Left lung (tissue), 10 donors: ENCODE results near the gene TADA2B. TPM values are rescaled to one million over a fixed set of nuclear protein-coding genes. Genes with fewer than 3 reads are reported as not detected.
"Not testable (repeated sequence)": the region's sequence is repeated elsewhere in the genome, so short reads cannot be mapped to it uniquely, and the experiment has no call there.

Experiments
- ATAC-seq: fragments of 200-7000 bp; cut with Tn5 transposase; one replicate; pipeline ENCODE4 v1.9.1; 2020; ENCODE audit warnings: moderate library complexity
- DNase-seq, 4 donors: peaks; one replicate each; pipeline ENCODE4 v3.0.0-alpha.2; 2013 to 2020
- H3K27ac ChIP-seq, 2 donors: fragments of 200-600 bp; sonication (generic) in 1 of 2; one replicate each; pipeline versions ENCODE4 v1.5.0 to v1.8.0; 2020 to 2021
- H3K27me3 ChIP-seq, 2 donors: fragments of 200-600 bp; sonication (generic) in 1 of 2; one replicate each; pipeline versions ENCODE4 v1.5.0 to v1.8.0; 2020 to 2021
- H3K36me3 ChIP-seq, 2 donors: fragments of 200-600 bp; sonication (generic) in 1 of 2; one replicate each; pipeline versions ENCODE4 v1.5.0 to v1.8.0; 2020 to 2021
- H3K4me1 ChIP-seq, 2 donors: fragments of 200-600 bp; one replicate each; pipeline ENCODE4 v1.8.0; 2021
- H3K4me3 ChIP-seq, 2 donors: fragments of 200-600 bp; sonication (generic) in 1 of 2; one replicate each; pipeline versions ENCODE4 v1.5.0 to v1.8.0; 2020 to 2021; ENCODE audit warnings: mild to moderate bottlenecking in 1 of 2
- H3K9me3 ChIP-seq, 2 donors: fragments of 200-600 bp; sonication (generic) in 1 of 2; one replicate each; pipeline versions ENCODE4 v1.5.0 to v1.8.0; 2020 to 2021
- CTCF ChIP-seq, 2 donors: fragments of 200-600 bp; sonication (generic) in 1 of 2; IDR thresholded peaks; one replicate each; pipeline versions ENCODE4 v1.5.0 to v1.8.0; 2021; ENCODE audit warnings: antibody characterized with exemption in 2 of 2
- intact Hi-C, 2 donors: fragments of 100-400 bp; cut with DNase I; formaldehyde crosslinking; loops; one replicate each; pipeline versions ENCODE4 v1.11.2 to v1.14.2; 2022
- polyA plus RNA-seq, 6 donors: library from polyadenylated mRNA; unstranded; fragments of 120-200 nt; gene quantifications; one replicate each; pipeline ENCODE4 v1.2.1, GENCODE V29; 2013; ENCODE audit not compliant: insufficient read length in 6 of 6
- total RNA-seq, 2 donors: library from RNA; stranded (reverse); fragmentation: NEBNext Ultra II Directional; extraction: Animal tissue kit (Norgen Biotek cat#: 25700); gene quantifications; one replicate each; pipeline ENCODE4 v1.2.1, GENCODE V29; 2021
- donor health status: DM: no; HTN: yes; CAD: no.
- donor health status: DM: no; HTN: no; CAD: no.

Gene TADA2B
- total and polyA plus RNA-seq, 8 donors = 12.9 to 20.1 (median 16.0) TPM

GRCh38 chr4:7075962-7076695 is 33.0 kb downstream of the TADA2B start:
- H3K27ac ChIP-seq = no peak overlapping the region
- H3K4me3 ChIP-seq = no peak overlapping the region
- peak in 1 of 4 donors; percentile 50 for DNase-seq
- no peaks in the 10 kb centered on the region for H3K27me3 ChIP-seq
- H3K36me3 ChIP-seq = no peaks in the 10 kb centered on the region
- no peak for TF ChIP-seq CTCF (IDR thresholded peaks at IDR 0.05)
- intact Hi-C loops = loop anchor here in 1 of 2 donors (10.0 kb wide), 2 partner anchors 171 to 351 kb away; partner anchors contain the start of gene TBC1D14
- peaks cover 0 to under 1% of the 10 kb centered on the region in 2 donors for H3K4me1 ChIP-seq
- no peak for ATAC-seq
- H3K9me3 ChIP-seq = no peaks in the 10 kb centered on the region

- no peak for DNase-seq
- Histone ChIP-seq H3K4me3 (no peak overlapping the region), H3K9me3 (no peaks in the 10 kb centered on the region), H3K4me1 (no peaks in the 10 kb centered on the region), H3K36me3 (no peaks in the 10 kb centered on the region), H3K27ac (no peak overlapping the region), H3K27me3 (peaks cover 0 to 2% of the 10 kb centered on the region in 2 donors)
- no peak for TF ChIP-seq CTCF (IDR thresholded peaks at IDR 0.05)
- intact Hi-C loops = loop anchor here in 1 of 2 donors (10.0 kb wide), 2 partner anchors 172 to 352 kb away; partner anchors contain the start of gene TBC1D14
- ATAC-seq = no peak
These were observed 33.5 kb downstream of the TADA2B start for GRCh38 chr4:7076696-7077082.

GRCh38 chr4:7077371-7077770 is 34.2 kb downstream of the TADA2B start:
- DNase-seq (no peak), ATAC-seq (no peak)
- Histone ChIP-seq H3K27ac (no peak overlapping the region), H3K9me3 (no peaks in the 10 kb centered on the region), H3K4me1 (no peaks in the 10 kb centered on the region), H3K36me3 (no peaks in the 10 kb centered on the region), H3K4me3 (no peak overlapping the region), H3K27me3 (peaks cover 0 to 9% of the 10 kb centered on the region in 2 donors)
- no peak for TF ChIP-seq CTCF (IDR thresholded peaks at IDR 0.05)
- intact Hi-C loops = loop anchor here in 1 of 2 donors (10.0 kb wide), 2 partner anchors 173 to 353 kb away; partner anchors contain the start of gene TBC1D14

GRCh38 chr4:7078025-7078424 is 34.9 kb downstream of the TADA2B start:
- H3K9me3 ChIP-seq = no peaks in the 10 kb centered on the region
- DNase-seq (no peak), ATAC-seq (no peak)
- no peaks in the 10 kb centered on the region for H3K36me3 ChIP-seq
- intact Hi-C loops = loop anchor here in 1 of 2 donors (10.0 kb wide), 2 partner anchors 173 to 353 kb away; partner anchors contain the start of gene TBC1D14
- no peak for TF ChIP-seq CTCF (IDR thresholded peaks at IDR 0.05)
- H3K27me3 ChIP-seq = peaks cover 4 to 16% of the 10 kb centered on the region in 2 donors
- H3K4me3 ChIP-seq = no peak overlapping the region
- H3K27ac ChIP-seq = no peak overlapping the region
- no peaks in the 10 kb centered on the region for H3K4me1 ChIP-seq

GRCh38 chr4:7079483-7079882 is 36.3 kb downstream of the TADA2B start:
- intact Hi-C loops = loop anchor here in 1 of 2 donors (10.0 kb wide), 2 partner anchors 175 to 355 kb away; partner anchors contain the start of gene TBC1D14
- DNase-seq, H3K4me3 ChIP-seq, H3K36me3 ChIP-seq, H3K4me1 ChIP-seq, H3K27ac ChIP-seq, ATAC-seq, H3K9me3 ChIP-seq: not testable (repeated sequence)
- peaks cover 4 to 30% of the 10 kb centered on the region in 2 donors for H3K27me3 ChIP-seq

GRCh38 chr4:7079909-7080308 is 36.7 kb downstream of the TADA2B start:
- DNase-seq, H3K9me3 ChIP-seq, H3K36me3 ChIP-seq, ATAC-seq, H3K4me3 ChIP-seq, H3K4me1 ChIP-seq, H3K27ac ChIP-seq: not testable (repeated sequence)
- H3K27me3 ChIP-seq = peaks cover 4 to 34% of the 10 kb centered on the region in 2 donors
- intact Hi-C loops = loop anchor here in 1 of 2 donors (10.0 kb wide), 2 partner anchors 175 to 355 kb away; partner anchors contain the start of gene TBC1D14
